SKM-1 (cell line): ENCODE measurements around the gene OSBPL8.

Experiments
- DNase-seq: peaks from one replicate; lab custom pipeline; 2025; ENCODE audit not compliant: unreplicated experiment; lab: John Stamatoyannopoulos, UW

OSBPL8 gene, protein sequence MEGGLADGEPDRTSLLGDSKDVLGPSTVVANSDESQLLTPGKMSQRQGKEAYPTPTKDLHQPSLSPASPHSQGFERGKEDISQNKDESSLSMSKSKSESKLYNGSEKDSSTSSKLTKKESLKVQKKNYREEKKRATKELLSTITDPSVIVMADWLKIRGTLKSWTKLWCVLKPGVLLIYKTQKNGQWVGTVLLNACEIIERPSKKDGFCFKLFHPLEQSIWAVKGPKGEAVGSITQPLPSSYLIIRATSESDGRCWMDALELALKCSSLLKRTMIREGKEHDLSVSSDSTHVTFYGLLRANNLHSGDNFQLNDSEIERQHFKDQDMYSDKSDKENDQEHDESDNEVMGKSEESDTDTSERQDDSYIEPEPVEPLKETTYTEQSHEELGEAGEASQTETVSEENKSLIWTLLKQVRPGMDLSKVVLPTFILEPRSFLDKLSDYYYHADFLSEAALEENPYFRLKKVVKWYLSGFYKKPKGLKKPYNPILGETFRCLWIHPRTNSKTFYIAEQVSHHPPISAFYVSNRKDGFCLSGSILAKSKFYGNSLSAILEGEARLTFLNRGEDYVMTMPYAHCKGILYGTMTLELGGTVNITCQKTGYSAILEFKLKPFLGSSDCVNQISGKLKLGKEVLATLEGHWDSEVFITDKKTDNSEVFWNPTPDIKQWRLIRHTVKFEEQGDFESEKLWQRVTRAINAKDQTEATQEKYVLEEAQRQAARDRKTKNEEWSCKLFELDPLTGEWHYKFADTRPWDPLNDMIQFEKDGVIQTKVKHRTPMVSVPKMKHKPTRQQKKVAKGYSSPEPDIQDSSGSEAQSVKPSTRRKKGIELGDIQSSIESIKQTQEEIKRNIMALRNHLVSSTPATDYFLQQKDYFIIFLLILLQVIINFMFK

DNA sequence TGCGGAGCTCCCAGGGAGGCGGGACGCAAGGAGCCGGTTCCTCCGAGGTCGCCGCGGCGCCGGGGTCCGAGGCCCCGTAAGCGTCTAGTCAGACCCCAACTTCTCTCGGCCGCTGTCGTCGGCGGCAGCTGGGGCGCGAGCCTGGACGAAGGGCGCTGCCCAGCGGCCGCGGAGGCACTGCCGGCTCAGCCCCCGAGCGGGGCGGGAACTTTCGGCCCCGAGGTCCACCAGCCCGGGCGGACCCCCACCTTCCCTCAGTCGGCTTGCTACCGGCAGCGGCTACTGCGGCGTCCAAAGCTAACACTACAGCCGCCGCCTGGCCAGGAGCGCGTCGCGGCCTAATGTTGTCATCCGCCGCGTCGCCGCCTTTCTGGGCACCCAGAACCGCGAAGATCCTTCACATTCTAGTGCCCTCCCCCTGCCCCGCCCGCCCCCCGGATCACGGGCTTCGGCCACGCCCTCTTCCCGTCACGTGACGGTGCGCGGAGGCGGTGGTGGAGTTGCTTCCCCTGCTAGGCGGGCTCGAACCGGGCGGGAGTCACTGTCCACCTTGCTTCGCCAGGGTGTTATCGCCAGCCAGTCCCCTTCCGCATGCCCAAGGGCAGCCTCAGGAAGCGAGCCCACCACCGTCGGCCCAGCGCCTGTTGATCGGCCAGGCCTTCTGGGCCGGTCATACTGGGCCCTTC, at the start of gene OSBPL8:
OSBPL8 (minus strand) TSS at position 372 of the 686 bp plus-strand sequence. CDS start 72,220 bp downstream, outside the sequence.
- DNase-seq = peak; percentile 29

DNA sequence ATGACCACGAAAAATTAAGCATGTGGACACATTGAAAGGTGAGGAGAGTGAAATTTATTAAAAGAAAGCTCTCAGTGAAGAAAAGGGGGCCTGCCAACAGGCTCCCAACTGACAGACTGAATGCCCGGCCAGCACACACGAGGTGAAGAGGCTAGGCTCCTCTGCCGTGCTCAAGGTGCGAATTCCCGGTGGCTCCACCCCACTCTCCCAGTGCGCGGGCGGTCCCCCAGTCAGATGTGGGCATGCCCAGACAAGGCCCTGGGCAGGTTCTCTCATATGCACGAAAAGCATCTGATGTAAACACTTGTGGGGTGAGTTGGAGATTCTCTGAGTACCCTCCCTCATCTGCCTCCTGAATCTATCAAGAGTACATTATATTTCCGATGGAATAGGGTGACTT, 48.5 kb upstream of the OSBPL8 start:
- DNase-seq = no peak

DNA sequence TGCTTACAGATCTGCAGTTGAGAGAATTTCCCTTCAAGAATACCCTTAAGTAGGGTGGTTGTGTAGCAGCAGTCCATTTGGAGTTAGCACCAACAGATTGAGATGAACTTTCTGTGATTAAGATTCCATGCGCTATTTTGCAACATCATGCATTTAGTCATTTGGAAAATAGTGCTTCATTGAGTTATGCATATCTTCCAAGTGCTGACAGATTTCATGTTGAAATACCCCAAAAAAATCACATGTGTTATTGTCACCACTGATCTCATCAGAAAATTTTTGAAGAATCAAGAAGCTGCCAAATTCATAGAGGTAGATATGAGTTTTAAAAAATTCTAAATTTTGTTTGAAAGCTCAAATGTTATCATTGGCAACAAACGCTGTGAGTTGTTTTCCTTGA, 35.5 kb upstream of the OSBPL8 start:
- no peak for DNase-seq

DNA sequence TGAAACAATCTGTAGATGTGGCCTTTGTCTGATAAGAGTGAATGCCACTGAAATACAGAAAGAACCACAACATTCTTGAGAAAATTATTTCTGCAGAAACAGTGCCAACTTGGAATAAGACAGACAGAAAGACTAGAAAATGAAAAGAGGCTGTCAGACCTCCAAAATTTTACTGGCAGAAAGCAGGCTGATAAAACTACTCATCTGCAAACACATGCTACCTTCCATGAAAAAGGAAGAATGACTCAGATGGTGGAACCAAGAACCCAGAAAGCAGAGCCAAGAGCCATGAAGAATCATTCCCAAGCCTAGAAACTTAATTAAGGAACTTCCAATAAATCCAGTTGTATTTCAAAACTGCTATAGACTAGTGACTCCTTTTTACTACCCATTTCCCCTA, 31.9 kb upstream of the OSBPL8 start:
- no peak for DNase-seq

DNA sequence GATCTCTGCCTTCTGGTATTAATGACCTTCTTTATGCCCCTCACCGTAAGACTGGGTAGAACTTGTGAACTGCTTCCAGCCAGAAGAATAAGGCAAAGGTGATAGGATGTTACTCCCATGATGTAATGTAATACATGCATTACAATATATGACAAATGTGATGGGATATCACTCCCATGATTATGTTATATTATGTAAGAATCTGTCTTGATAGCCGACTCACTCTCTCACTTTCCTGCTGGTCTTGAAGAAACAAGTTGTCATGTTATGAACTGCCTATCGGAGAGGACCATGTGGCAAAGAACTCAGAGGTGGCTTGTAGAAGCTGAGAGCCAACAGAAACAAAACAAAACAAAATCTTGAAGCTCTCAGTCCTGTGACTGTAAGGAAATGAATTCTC, 30.6 kb upstream of the OSBPL8 start:
- no peak for DNase-seq

DNA sequence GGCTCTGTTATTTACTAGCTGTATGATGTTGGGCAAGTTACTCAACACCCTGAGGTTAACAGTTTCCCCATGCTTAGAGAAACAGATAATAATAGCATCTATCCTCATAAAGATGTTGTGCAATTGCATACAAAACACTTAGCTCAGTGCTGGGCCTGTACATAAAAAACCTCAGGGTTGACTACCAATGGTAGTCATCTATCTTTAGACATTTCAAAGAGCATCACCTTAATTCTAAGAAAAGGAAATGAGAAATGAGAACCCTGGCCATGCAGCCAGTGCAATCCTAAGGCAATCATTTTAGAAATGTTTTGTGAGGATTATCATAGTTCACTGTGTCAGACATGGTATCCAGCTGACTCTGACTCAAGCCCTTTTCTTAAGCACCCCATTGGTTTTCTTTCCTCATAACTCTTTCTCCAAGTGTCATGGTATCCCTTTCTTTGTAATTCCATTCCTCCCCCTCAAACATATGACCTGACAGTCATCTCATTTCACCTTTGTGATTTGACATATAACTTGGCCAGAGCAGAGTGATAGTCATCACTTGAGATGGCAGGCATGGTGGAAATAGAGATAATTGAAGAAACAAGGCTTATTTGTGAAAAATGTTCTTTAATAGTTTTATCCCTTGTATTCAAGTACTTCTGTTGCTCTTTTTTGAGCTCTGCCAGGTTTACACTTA, 29.5 kb upstream of the OSBPL8 start:
- DNase-seq = peak; percentile 69

DNA sequence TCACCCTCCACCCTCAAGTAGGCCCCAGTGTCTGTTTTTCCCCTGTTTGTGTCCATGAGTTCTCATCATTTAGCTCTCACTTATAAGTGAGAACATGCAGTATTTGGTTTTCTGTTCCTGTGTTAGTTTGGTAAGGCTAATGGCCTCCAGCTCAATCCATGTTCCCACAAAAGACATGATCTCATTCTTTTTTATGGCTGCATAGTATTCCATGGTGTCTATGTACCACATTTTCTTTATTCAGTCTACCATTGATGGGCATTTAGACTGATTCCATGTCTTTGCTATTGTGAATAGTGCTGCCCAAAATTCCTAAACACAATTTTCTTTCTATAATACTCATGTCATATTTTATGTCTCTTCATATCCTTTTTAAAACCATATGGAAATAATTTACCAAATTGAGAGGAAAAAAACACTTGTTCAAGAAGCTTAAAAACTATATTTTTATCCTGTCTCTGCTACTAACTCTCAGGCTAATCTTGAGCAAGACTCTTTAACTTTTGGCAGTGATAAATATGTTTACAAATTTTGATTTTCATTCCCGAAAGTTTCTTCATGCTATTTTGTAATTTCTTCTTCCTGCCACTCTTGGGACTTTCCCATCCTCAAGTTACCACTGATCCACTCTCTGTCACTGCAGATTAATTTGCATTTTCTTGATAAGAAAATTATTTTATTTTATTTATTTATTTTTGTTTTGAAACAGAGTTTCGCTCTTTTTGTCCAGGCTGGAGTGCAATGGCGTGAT, 28.0 kb upstream of the OSBPL8 start:
- DNase-seq = no peak

DNA sequence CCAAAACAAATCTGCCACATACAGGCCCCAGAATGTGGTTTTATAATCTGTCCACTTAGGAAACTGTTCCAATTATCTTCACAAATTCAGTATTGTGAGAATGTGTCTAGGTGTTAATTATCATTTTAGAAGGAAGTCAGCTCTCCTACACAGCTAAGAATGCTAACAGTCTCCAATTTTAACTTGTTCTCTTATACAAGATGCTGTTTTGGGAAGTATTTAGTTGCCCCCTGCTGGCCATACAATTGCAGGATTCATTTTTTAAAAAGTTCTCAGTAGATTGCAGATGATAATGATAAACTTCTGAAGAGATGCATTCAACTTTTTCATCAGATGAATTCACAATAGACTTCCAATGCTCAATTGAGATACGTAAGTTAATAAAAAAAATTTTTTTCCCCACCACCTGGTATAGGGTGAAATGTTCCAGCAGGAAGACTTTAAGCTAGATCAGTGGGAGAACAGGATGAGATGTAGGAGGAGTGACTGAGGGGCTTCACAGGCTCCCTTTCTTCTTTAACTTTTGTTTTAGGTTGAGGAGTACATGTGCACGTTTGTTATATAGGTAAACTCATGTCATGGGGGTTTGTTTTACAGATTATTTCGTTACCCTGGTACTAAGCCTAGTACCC, 27.3 kb upstream of the OSBPL8 start:
- DNase-seq = peak; percentile 2

DNA sequence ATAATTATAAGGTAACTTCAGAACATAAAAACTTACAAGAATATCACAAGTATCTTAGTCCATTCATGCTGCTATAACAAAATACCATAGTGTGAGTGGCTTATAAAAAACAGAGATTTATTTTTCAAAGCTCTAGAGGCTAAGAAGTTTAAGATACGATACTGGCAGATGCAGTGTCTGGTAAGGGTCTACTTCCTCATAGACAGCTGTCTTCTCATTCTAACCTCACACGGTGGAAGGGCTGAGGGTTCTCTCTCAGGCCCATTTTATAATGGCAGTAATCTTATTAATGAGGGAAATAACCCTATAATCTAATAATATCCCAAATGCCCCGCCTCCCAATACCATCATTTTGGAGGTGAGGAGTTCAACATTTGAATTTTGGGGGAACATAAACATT, 23.7 kb upstream of the OSBPL8 start:
- no peak for DNase-seq

DNA sequence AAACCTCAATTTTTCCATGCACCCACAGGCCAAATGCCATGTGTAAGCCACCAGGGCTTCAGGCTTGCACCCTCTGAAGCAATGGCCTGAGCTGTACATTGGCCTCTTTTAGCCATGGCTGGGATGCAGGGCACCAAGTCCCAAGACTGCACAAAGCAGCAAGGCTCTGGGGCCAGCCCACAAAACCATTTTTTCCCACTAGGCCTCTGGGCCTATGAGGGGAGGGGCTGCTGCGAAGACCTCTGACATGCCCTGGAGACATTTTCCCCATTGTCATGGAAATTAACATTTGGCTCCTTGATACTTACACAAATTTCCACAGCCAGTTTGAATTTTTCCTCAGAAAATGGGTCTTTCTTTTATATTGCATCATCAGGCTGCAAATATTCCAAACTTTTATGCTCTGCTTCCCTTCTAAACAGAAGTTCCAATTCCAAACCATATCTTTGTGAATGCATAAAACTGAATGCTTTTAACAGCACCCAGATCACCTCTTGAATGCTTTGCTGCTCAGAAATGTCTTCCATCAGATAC, 14.3 kb upstream of the OSBPL8 start:
- no peak for DNase-seq

DNA sequence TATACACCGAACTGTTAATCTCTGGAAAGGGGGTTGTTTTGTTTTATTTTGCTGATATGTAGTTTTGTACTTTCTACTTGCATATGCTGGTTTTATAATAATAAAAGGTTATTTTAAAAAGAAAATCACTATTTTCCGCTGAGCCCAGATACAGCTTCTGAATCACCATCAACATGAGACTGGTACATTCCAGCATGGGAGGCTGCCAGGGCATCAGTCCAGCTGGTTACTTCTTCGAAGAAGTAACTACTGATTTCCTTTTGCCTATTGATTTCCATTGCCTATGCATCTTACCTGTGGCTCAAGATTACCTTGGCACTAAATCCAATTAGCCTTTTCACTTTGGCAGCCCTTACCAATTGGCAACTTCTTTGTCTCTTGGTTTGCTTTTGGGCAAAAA, 11.7 kb upstream of the OSBPL8 start:
- no peak for DNase-seq

DNA sequence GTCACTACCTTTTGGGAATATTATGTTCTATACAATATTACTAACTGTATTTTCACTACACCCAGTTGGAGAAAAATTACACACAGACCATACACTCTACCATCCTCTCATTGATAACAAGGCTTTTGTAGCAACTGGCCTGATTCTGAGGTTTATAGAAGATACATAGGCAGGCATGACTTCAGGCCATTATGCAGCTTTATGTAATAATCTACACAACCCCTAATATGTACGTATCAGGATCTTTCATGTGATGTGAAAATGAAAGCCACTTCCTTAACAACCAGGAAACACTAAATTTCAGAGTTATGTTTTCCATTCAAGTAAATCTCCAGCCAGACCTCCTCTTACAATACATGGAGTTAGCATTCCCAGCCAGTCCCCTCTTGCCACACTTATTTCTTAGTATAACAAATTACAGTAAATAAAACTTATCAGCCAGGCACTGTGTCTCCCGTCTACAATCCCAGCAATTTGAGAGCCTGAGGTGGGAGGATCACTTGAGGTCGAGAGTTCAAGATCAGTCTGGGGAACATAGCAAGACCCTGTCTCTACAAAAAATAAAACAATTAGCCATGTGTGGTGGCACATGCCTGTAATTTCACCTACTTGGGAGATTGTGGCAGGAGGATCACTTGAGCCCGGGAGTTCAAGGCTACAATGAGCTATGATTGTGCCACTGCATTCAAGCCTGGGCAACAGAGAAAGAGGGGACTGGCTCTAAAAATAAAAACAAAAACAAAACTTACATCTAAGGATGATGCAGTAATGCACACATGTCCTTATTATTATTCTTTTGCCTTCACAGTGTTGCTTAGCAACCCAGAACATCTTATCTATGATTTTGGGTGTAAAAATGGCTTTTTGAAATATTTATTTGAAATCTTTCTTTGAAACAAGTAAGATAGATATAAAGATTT, 10.4 kb upstream of the OSBPL8 start:
- no peak for DNase-seq

DNA sequence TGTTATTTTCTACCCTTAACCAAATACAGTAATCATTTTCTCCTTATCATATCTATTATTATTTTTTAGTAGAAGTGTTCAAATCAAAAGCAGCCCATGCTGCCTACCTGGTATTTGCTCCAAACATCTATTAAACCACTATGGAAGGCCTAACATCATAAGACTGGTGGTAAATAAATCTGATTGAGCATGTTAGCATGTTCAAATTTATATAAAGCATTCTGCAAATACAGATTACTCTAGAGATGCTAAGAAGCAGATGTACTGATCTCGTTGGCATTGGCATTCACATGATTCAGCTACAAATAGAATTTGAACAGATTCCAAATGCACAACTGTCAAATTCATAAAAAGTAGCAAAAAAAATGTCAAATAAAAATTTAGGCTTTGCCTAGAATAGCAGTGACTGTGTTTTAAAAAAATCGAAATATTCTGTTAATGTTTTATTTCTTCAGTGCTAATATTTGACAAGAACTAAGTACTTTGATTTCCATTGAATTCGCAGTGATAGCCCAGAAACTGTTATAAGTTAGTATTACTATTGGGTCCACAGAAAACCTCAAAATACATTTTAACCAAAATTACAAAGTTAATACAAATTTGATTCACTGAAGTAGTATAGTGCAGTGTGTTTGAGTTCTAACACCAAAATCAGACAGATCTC, 9.4 kb upstream of the OSBPL8 start:
- no peak for DNase-seq

DNA sequence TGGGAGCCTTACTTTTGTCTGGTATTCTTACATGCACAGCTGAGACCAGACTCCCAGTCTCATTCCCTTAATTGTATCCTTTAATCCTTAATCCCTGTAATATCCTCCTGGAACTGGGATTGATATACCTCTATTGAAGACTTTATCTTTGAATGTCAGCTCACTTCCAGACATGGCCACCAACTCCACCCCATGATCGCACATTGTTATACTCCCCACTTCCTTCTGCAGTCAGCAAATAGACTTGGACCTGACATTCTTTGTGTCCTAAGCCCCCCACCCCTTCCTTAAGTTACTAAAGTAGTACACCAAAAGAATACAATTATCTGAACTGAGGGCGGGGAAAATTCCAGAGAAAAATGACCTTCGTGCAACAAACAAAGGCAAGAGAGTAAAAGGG, 8.6 kb upstream of the OSBPL8 start:
- no peak for DNase-seq

DNA sequence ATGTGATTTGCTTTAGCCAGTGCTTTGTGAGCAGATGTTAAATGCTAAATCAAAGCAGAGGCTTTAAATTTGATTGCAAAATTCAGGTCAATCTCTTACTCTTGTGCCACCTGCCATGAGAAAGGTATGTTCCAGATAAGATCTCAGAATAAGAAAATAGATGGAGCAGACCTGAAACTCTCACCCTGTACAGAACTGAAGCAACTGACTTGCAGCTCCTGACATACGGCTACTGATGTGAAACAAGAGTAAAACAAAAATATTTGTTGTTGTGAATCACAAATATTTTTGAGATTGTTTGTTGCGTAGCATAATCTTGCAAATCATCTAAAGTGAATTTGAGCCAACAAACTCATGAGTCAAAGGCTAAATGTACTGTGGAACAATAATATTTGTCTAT, 3.5 kb upstream of the OSBPL8 start:
- no peak for DNase-seq

DNA sequence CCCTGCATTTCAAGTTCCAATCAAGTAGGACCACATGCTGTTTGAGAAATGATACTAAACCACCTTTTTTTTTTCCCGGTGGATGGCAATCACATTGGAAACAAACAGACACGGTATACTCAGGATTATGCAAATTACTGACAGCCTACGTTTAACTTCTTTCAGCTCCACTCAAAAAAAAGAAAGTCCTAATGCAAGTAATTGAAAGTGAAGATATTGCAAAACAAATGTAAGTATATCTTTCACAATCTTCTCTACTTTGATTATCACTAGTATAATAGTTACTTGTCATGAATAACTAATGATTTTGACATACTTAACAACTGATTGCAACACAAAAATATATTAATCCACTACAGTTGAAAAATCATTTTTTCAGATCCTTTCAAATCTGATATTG, 2.6 kb upstream of the OSBPL8 start:
- no peak for DNase-seq

DNA sequence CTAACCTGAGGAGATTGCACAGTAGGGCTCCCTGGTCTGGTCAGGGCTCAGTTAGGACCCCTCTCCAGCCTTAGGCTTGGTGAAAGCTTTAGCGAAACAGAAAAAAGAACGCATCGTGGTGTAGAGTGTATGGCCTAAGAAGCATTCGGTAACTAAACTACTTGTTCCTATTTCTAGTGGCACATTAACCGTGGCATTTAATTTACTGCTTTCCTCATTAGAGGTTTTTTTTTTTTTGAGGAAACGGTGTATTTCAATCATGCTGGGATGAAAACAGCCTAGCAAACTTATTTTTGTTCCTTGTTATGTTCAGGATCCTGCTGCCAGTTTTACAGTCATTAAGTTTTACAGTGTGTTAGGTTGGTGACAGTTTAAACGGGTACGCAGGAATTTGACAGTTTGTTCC, 518 bp upstream of the OSBPL8 start:
- DNase-seq = no peak
